ENCODE results near the gene WASF2.
"Not testable (repeated sequence)": the region's sequence is repeated elsewhere in the genome, so short reads cannot be mapped to it uniquely, and the experiment has no call there.

Gene WASF2

GRCh38 chr1:27469334-27469733 lies 20.6 kb downstream of the WASF2 start:
- Histone ChIP-seq H3K4me1 (ENCODE audit: insufficient read depth, low read length, severe bottlenecking) (peaks cover 59% of the 10 kb centered on the region), H4K20me1 (ENCODE audit: insufficient read depth, low read length) (no peaks in the 10 kb centered on the region), H3K9me3 (ENCODE audit: low read length) (no peaks in the 10 kb centered on the region), H3F3A (ENCODE audit: insufficient read depth, low read length) (no peaks in the 10 kb centered on the region), H3K4me3 (ENCODE audit: low read depth, low read length, poor library complexity, severe bottlenecking) (no peak overlapping the region), H3K36me3 (ENCODE audit: insufficient read depth, low read length) (peaks cover 58% of the 10 kb centered on the region), H2AFZ (ENCODE audit: low read length) (no peak overlapping the region), H3K9me2 (ENCODE audit: low read depth, low read length) (no peaks in the 10 kb centered on the region), H3K9ac (ENCODE audit: low read length) (no peak overlapping the region), H3K27ac (ENCODE audit: low read depth, low read length, poor library complexity, severe bottlenecking) (no peak overlapping the region), H3K79me2 (ENCODE audit: insufficient read depth, low read length) (peaks cover 96% of the 10 kb centered on the region), H3K27me3 (ENCODE audit: insufficient read depth, low read length) (no peaks in the 10 kb centered on the region), H3K4me2 (ENCODE audit: low read length) (no peak overlapping the region)
- TF ChIP-seq CTCF (IDR thresholded peaks at IDR 0.05; ENCODE audit: low read length): no peak
- no peak for TF ChIP-seq EZH2 (IDR thresholded peaks at IDR 0.05; ENCODE audit: borderline replicate concordance, low read length)

- not testable (repeated sequence) for H3K4me3 ChIP-seq (ENCODE audit: low read depth, low read length, poor library complexity, severe bottlenecking); H3K9ac ChIP-seq (ENCODE audit: low read length); H3K9me2 ChIP-seq (ENCODE audit: low read depth, low read length); H4K20me1 ChIP-seq (ENCODE audit: insufficient read depth, low read length); H3K27ac ChIP-seq (ENCODE audit: low read depth, low read length, poor library complexity, severe bottlenecking); H3F3A ChIP-seq (ENCODE audit: insufficient read depth, low read length); H3K9me3 ChIP-seq (ENCODE audit: low read length); H2AFZ ChIP-seq (ENCODE audit: low read length); H3K4me2 ChIP-seq (ENCODE audit: low read length); H3K27me3 ChIP-seq (ENCODE audit: insufficient read depth, low read length)
- peaks cover 49% of the 10 kb centered on the region for H3K4me1 ChIP-seq (ENCODE audit: insufficient read depth, low read length, severe bottlenecking)
- peaks cover 96% of the 10 kb centered on the region for H3K79me2 ChIP-seq (ENCODE audit: insufficient read depth, low read length)
- peaks cover 50% of the 10 kb centered on the region for H3K36me3 ChIP-seq (ENCODE audit: insufficient read depth, low read length)
Measured at GRCh38 chr1:27468378-27468777, 21.6 kb downstream of the WASF2 start.

- peaks cover 41% of the 10 kb centered on the region for H3K4me1 ChIP-seq (ENCODE audit: insufficient read depth, low read length, severe bottlenecking)
- H3K9ac ChIP-seq (ENCODE audit: low read length): no peak overlapping the region; the same call in 1 of the 2 replicates
- peaks cover 4% of the 10 kb centered on the region; the same call in 1 of the 2 replicates for H4K20me1 ChIP-seq (ENCODE audit: insufficient read depth, low read length)
- TF ChIP-seq EZH2 (IDR thresholded peaks at IDR 0.05; ENCODE audit: borderline replicate concordance, low read length) (no peak), CTCF (IDR thresholded peaks at IDR 0.05; ENCODE audit: low read length) (no peak)
- no peak overlapping the region for H3K4me2 ChIP-seq (ENCODE audit: low read length)
- H3K27me3 ChIP-seq (ENCODE audit: insufficient read depth, low read length): no peaks in the 10 kb centered on the region
- peaks cover 94% of the 10 kb centered on the region for H3K79me2 ChIP-seq (ENCODE audit: insufficient read depth, low read length)
- H3K36me3 ChIP-seq (ENCODE audit: insufficient read depth, low read length): peaks cover 55% of the 10 kb centered on the region
- no peak overlapping the region for H2AFZ ChIP-seq (ENCODE audit: low read length)
- H3F3A ChIP-seq (ENCODE audit: insufficient read depth, low read length): no peaks in the 10 kb centered on the region
- H3K4me3 ChIP-seq (ENCODE audit: low read depth, low read length, poor library complexity, severe bottlenecking): no peak overlapping the region
- H3K9me3 ChIP-seq (ENCODE audit: low read length): no peaks in the 10 kb centered on the region
- no peaks in the 10 kb centered on the region for H3K9me2 ChIP-seq (ENCODE audit: low read depth, low read length)
- peak overlapping the region; percentile 62 for H3K27ac ChIP-seq (ENCODE audit: low read depth, low read length, poor library complexity, severe bottlenecking)
Measured at GRCh38 chr1:27464926-27465647, 24.9 kb downstream of the WASF2 start.

- H3K9me3 ChIP-seq (ENCODE audit: low read length); H3K4me3 ChIP-seq (ENCODE audit: low read depth, low read length, poor library complexity, severe bottlenecking); H3F3A ChIP-seq (ENCODE audit: insufficient read depth, low read length); H3K9ac ChIP-seq (ENCODE audit: low read length); H4K20me1 ChIP-seq (ENCODE audit: insufficient read depth, low read length); H3K9me2 ChIP-seq (ENCODE audit: low read depth, low read length); H3K4me2 ChIP-seq (ENCODE audit: low read length); H3K27me3 ChIP-seq (ENCODE audit: insufficient read depth, low read length); H2AFZ ChIP-seq (ENCODE audit: low read length); H3K27ac ChIP-seq (ENCODE audit: low read depth, low read length, poor library complexity, severe bottlenecking): not testable (repeated sequence)
- peaks cover 44% of the 10 kb centered on the region for H3K36me3 ChIP-seq (ENCODE audit: insufficient read depth, low read length)
- peaks cover 39% of the 10 kb centered on the region for H3K4me1 ChIP-seq (ENCODE audit: insufficient read depth, low read length, severe bottlenecking)
- H3K79me2 ChIP-seq (ENCODE audit: insufficient read depth, low read length): peaks cover 94% of the 10 kb centered on the region
Measured at GRCh38 chr1:27463916-27464315, 26.1 kb downstream of the WASF2 start.

- H3K36me3 ChIP-seq (ENCODE audit: insufficient read depth, low read length): peaks cover 36% of the 10 kb centered on the region
- not testable (repeated sequence) for H3F3A ChIP-seq (ENCODE audit: insufficient read depth, low read length); H3K9me2 ChIP-seq (ENCODE audit: low read depth, low read length); H3K4me2 ChIP-seq (ENCODE audit: low read length); H3K27ac ChIP-seq (ENCODE audit: low read depth, low read length, poor library complexity, severe bottlenecking); H3K9me3 ChIP-seq (ENCODE audit: low read length); H2AFZ ChIP-seq (ENCODE audit: low read length); H3K9ac ChIP-seq (ENCODE audit: low read length); H4K20me1 ChIP-seq (ENCODE audit: insufficient read depth, low read length); H3K4me3 ChIP-seq (ENCODE audit: low read depth, low read length, poor library complexity, severe bottlenecking); H3K27me3 ChIP-seq (ENCODE audit: insufficient read depth, low read length)
- H3K4me1 ChIP-seq (ENCODE audit: insufficient read depth, low read length, severe bottlenecking): peaks cover 27% of the 10 kb centered on the region
- H3K79me2 ChIP-seq (ENCODE audit: insufficient read depth, low read length): peaks cover 88% of the 10 kb centered on the region
Measured at GRCh38 chr1:27458521-27458920, 31.4 kb downstream of the WASF2 start.

All from OCI-LY1 (cell line).